ENCODE measurements around the gene VANGL1. TPM values are rescaled to one million over a fixed set of nuclear protein-coding genes. Genes with fewer than 3 reads are reported as not detected.

VANGL1 gene
- total RNA-seq, 1 donor from 2014 or later = 15.3 TPM

DNA sequence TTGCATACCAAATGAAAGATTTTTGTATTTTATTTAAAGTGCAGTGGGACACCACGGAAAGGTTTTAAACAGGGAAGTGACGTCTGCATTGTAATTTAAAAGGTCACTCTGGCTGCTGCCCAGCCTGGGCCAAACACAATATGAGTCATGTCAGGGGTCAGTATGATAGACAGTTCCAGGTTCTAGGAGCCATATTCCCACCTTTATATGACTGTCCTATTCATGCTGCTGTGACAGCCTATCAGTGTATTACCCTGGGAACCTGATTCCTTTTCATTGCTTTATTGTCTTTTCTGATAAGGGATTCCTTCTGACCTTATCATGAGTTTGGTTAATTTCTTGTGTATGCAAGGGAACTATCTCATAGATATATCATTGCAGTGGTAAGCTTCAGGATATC lies 5.3 kb downstream of the VANGL1 start:
- peaks cover 32% of the 10 kb centered on the region for H3K4me1 Mint-ChIP-seq (ENCODE audit: unreplicated experiment)
- peaks cover 9% of the 10 kb centered on the region for H3K36me3 Mint-ChIP-seq
- no peaks in the 10 kb centered on the region for H3K27me3 Mint-ChIP-seq
- no peak overlapping the region for H3K27ac Mint-ChIP-seq
- DNase-seq (ENCODE audit: extremely low spot score, unreplicated experiment) = no peak
- H3K4me3 Mint-ChIP-seq = no peak overlapping the region
- no peaks in the 10 kb centered on the region for H3K9me3 Mint-ChIP-seq
- TF ChIP-seq, protein P1, sequence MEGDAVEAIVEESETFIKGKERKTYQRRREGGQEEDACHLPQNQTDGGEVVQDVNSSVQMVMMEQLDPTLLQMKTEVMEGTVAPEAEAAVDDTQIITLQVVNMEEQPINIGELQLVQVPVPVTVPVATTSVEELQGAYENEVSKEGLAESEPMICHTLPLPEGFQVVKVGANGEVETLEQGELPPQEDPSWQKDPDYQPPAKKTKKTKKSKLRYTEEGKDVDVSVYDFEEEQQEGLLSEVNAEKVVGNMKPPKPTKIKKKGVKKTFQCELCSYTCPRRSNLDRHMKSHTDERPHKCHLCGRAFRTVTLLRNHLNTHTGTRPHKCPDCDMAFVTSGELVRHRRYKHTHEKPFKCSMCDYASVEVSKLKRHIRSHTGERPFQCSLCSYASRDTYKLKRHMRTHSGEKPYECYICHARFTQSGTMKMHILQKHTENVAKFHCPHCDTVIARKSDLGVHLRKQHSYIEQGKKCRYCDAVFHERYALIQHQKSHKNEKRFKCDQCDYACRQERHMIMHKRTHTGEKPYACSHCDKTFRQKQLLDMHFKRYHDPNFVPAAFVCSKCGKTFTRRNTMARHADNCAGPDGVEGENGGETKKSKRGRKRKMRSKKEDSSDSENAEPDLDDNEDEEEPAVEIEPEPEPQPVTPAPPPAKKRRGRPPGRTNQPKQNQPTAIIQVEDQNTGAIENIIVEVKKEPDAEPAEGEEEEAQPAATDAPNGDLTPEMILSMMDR (conservative IDR thresholded peaks at IDR 0.05) = no peak

DNA sequence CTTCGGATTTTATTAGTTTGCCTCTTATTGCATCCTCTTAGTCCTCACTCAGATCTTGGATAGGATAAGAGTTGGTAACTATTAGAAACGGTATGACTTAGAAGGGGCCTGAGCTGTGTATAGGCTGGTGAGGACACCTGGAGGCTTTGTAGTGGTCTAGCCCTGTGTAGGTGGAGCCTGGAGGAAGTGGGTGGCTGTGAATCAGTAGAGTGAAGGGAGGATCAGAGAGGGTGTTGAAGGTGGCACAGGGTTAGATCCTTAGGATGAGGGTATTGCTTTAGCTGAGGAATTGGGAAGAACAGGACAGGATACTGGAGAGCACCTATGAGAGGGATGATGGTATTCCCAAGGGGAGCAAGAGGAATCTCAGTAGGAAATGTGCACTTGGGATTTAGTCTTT lies 5.7 kb downstream of the VANGL1 start:
- TF ChIP-seq, protein P1 (conservative IDR thresholded peaks at IDR 0.05) = no peak
- Mint-ChIP-seq H3K27me3 (no peaks in the 10 kb centered on the region), H3K4me1 (ENCODE audit: unreplicated experiment) (peaks cover 34% of the 10 kb centered on the region), H3K36me3 (peaks cover 11% of the 10 kb centered on the region), H3K9me3 (no peaks in the 10 kb centered on the region), H3K27ac (no peak overlapping the region), H3K4me3 (no peak overlapping the region)
- DNase-seq (ENCODE audit: extremely low spot score, unreplicated experiment) = no peak

DNA sequence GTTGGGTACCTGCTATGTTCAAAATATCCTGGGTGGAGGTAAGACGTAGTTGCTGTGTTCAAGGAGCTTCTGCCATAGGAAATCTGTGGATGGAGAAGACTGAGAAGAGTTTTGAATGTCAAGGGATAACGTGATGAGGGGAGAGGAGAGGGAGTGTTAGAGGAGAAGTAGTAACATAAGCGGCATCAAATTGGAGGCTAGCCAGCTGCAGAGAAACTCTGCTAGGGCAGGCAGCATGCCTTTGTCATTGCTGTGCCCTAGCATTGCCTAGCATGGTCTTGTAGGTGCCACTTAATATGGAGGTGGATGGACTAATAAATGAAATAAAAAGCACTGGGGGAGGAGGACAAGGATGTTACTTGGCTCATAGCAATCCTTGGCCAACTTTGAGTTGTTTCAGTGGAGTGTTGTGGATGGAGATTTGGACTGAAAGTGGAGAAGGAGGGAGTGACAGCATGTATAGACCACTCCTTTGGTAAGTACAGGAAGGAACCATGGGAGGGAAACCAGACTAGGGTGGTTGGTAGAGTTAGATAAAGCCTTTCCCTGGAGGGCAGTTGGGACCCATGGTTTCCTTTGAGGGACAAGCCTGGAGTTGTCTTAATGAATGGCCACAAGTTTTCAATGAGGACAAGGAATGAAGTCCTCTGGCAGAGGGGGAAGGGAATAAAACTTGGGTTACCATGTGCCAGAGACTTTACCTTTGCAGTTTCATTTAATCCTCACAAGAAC lies 6.3 kb downstream of the VANGL1 start:
- H3K4me3 Mint-ChIP-seq = no peak overlapping the region
- no peak for DNase-seq (ENCODE audit: extremely low spot score, unreplicated experiment)
- peaks cover 8% of the 10 kb centered on the region for H3K36me3 Mint-ChIP-seq
- TF ChIP-seq, protein P1 (conservative IDR thresholded peaks at IDR 0.05) = no peak
- H3K4me1 Mint-ChIP-seq (ENCODE audit: unreplicated experiment) = peaks cover 30% of the 10 kb centered on the region
- H3K27me3 Mint-ChIP-seq = no peaks in the 10 kb centered on the region
- no peaks in the 10 kb centered on the region for H3K9me3 Mint-ChIP-seq
- H3K27ac Mint-ChIP-seq = no peak overlapping the region

DNA sequence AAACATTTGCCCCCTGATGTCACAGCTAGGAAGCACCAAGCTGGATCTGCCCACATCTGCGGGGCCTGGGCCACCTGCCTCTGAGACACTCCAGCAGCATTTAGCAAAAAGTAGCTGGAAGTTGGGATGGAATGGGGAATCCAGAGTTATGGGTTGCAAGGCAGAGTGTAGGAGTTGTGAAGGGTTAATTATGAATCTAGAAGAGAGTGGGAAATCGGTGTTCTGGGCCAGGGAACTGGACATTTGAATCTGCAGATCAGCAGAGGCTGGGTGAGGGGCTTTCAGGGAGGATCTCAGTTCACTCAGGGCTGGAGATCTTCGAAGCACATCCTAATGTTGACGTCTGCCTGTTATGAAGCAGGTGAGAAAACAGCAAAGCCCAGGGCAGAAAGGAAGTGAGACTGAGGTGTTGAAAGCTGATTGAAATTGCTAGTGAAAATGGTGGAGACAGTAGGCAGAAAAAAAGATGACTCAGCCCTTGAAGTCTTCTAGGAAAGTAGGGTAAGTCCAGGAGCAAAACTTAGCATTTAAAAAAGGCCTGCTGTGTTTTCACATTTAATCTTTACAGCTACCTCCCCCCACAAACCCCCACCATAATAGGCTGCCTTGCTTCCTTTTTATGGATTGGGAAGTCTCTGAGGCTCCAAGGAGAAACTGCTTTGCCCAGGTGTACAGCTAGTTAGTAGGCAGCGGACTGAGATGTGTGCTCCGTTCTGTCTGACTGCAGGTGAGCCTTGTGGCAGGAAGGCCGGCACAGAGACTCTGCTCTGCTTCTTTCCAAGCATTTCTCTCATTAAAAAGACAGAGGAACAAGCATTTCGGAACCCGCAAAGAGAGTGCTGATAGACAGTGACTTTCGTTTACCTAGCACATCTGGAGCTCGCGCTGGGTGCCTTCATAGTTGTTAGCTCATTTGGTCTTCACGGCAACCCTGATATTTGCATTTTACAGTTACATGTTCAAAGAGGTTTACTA lies 7.2 kb downstream of the VANGL1 start:
- H3K36me3 Mint-ChIP-seq = peaks cover 9% of the 10 kb centered on the region
- H3K27ac Mint-ChIP-seq = no peak overlapping the region
- H3K4me3 Mint-ChIP-seq = peak overlapping the region; percentile 40
- no peak for DNase-seq (ENCODE audit: extremely low spot score, unreplicated experiment)
- no peaks in the 10 kb centered on the region for H3K9me3 Mint-ChIP-seq
- TF ChIP-seq, protein P1 (conservative IDR thresholded peaks at IDR 0.05) = no peak
- H3K27me3 Mint-ChIP-seq = no peaks in the 10 kb centered on the region
- peaks cover 29% of the 10 kb centered on the region for H3K4me1 Mint-ChIP-seq (ENCODE audit: unreplicated experiment)

DNA sequence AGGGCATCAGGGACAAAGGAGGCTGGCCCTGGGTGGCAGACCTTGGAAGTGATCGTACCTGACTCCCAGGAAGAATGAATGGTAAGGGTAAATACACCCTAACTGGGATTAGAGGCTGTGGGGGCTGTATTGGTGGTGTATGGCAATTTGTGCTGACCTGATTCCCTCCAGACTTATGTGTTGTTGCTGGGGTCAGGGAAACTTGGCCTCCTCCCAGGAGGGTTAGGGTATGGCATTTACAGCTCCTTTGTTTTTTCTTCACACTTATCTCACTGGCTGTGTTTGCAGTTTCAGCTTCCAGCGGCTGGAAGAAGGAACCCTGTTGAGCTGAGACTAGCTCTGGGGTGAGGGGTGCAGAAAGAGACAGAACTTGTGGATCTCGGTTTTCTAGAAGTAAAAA lies 8.2 kb downstream of the VANGL1 start:
- Mint-ChIP-seq H3K27ac (peak overlapping the region; percentile 39), H3K36me3 (peaks cover 9% of the 10 kb centered on the region), H3K4me3 (peak overlapping the region; percentile 55), H3K9me3 (no peaks in the 10 kb centered on the region), H3K4me1 (ENCODE audit: unreplicated experiment) (peaks cover 30% of the 10 kb centered on the region), H3K27me3 (no peaks in the 10 kb centered on the region)
- DNase-seq (ENCODE audit: extremely low spot score, unreplicated experiment) = no peak
- TF ChIP-seq, protein P1 (conservative IDR thresholded peaks at IDR 0.05) = no peak

All from type B pancreatic cell (in vitro differentiated cells).